Stimulated activated CD8-positive, alpha-beta memory T cell treated with anti-CD3 and anti-CD28 coated beads, Interleukin-12 subunit alpha, Interleukin-12 subunit beta, amount 100 ng/mL, for 1 hour (primary cell): ENCODE measurements around the gene OBP2A.

Source experiments
- DNase-seq: peaks from one replicate; pipeline ENCODE4 v3.0.0-alpha.2; 2020; ENCODE audit warnings: low read depth

The OBP2A gene

GRCh38 chr9:135579889-135580660 lies 34.1 kb downstream of the OBP2A start:
- no peak for DNase-seq

GRCh38 chr9:135580664-135581380 lies 34.9 kb downstream of the OBP2A start:
- no peak for DNase-seq

GRCh38 chr9:135581636-135582426 lies 35.9 kb downstream of the OBP2A start:
- DNase-seq = no peak

- DNase-seq = no peak
Measured at GRCh38 chr9:135582541-135582940, 36.6 kb downstream of the OBP2A start.

GRCh38 chr9:135582966-135583687 lies 37.2 kb downstream of the OBP2A start:
- no peak for DNase-seq

- DNase-seq = no peak
Measured at GRCh38 chr9:135583688-135584011, 37.7 kb downstream of the OBP2A start.

- no peak for DNase-seq
Measured at GRCh38 chr9:135584371-135584770, 38.4 kb downstream of the OBP2A start.

GRCh38 chr9:135584934-135585333 lies 39.0 kb downstream of the OBP2A start:
- no peak for DNase-seq

GRCh38 chr9:135586601-135587109 lies 40.7 kb downstream of the OBP2A start:
- no peak for DNase-seq

- DNase-seq = no peak
Measured at GRCh38 chr9:135587658-135588057, 41.7 kb downstream of the OBP2A start.

GRCh38 chr9:135588371-135588770 lies 42.4 kb downstream of the OBP2A start:
- no peak for DNase-seq

GRCh38 chr9:135588886-135589595 lies 43.1 kb downstream of the OBP2A start:
- no peak for DNase-seq

- no peak for DNase-seq
Measured at GRCh38 chr9:135589596-135590485, 43.9 kb downstream of the OBP2A start.

- no peak for DNase-seq
Measured at GRCh38 chr9:135590486-135591079, 44.7 kb downstream of the OBP2A start.

- no peak for DNase-seq
Measured at GRCh38 chr9:135591506-135592330, 45.8 kb downstream of the OBP2A start.

GRCh38 chr9:135592331-135592590 lies 46.3 kb downstream of the OBP2A start:
- DNase-seq = no peak

GRCh38 chr9:135592625-135593024 lies 46.7 kb downstream of the OBP2A start:
- no peak for DNase-seq

GRCh38 chr9:135596211-135596610 lies 50.3 kb downstream of the OBP2A start:
- no peak for DNase-seq
